IMR-90 (cell line): ENCODE results near the gene ZBTB40. TPM values are rescaled to one million over a fixed set of nuclear protein-coding genes. Genes with fewer than 3 reads are reported as not detected.

Source experiments
- ATAC-seq: fragments of 200-7000 bp; cut with Tn5 transposase; 2 replicates; pipeline ENCODE4 v1.9.1; 2020; ENCODE audit warnings: low read depth, mild to moderate bottlenecking, moderate library complexity
- BruUV-seq: library from RNA; stranded (reverse); fragments of 400-500 nt; replicated peaks from 2 replicates; lab custom pipeline; 2021; lab: Mats Ljungman, UMichigan
- CTCF ChIA-PET: fragments of 300-600 bp; formaldehyde crosslinking; extraction: SDS; loops from one replicate; lab custom pipeline; 2021; ENCODE audit warnings: antibody characterized with exemption; lab: Yijun Ruan, JAX
- POLR2A ChIA-PET: fragments of 300-600 bp; sonication (Branson Sonifier 250); formaldehyde crosslinking; loops from one replicate; lab custom pipeline; 2022; ENCODE audit warnings: antibody characterized with exemption; ENCODE audit not compliant: unreplicated experiment; lab: Charles Lee
- DNase-seq: peaks from one replicate; pipeline ENCODE4 v3.0.0; 2013
- H2AFZ ChIP-seq: replicated peaks from 2 replicates; pipeline ENCODE3; 2013; ENCODE audit warnings: low read length, mild to moderate bottlenecking; ENCODE audit not compliant: poor library complexity
- H2AK5ac ChIP-seq: 2 replicates; pipeline ENCODE4 v1.6.1; 2013; ENCODE audit warnings: low read depth, low read length, inconsistent platforms
- H2AK9ac ChIP-seq: replicated peaks from 2 replicates; pipeline ENCODE3; 2013; ENCODE audit warnings: mild to moderate bottlenecking, low read depth, low read length, moderate library complexity; ENCODE audit not compliant: poor library complexity
- H2BK120ac ChIP-seq: 2 replicates; pipeline ENCODE4 v1.6.1; 2013; ENCODE audit warnings: low read depth, low read length, inconsistent platforms
- H2BK15ac ChIP-seq: 3 replicates; pipeline ENCODE4 v1.6.1; 2013; ENCODE audit warnings: low read depth, low read length, inconsistent platforms
- H2BK20ac ChIP-seq: 2 replicates; pipeline ENCODE4 v1.6.1; 2013; ENCODE audit warnings: low read depth, mild to moderate bottlenecking, inconsistent platforms, low read length, moderate library complexity
- H2BK5ac ChIP-seq: 2 replicates; pipeline ENCODE4 v1.6.1; 2013; ENCODE audit warnings: mild to moderate bottlenecking, low read depth, low read length, inconsistent platforms; ENCODE audit not compliant: poor library complexity, severe bottlenecking
- H3K14ac ChIP-seq: replicated peaks from 2 replicates; pipeline ENCODE4 v1.6.1; 2013; ENCODE audit warnings: low read depth, low read length, inconsistent platforms
- H3K18ac ChIP-seq: 2 replicates; pipeline ENCODE4 v1.6.1; 2013; ENCODE audit warnings: low read depth, low read length, control low read depth
- H3K23ac ChIP-seq: 2 replicates; pipeline ENCODE4 v1.6.1; 2013; ENCODE audit warnings: low read depth, low read length, inconsistent platforms
- H3K27ac ChIP-seq: 2 replicates; pipeline ENCODE4 v1.5.1; 2013; ENCODE audit warnings: mild to moderate bottlenecking, control low read depth, low read length; ENCODE audit not compliant: insufficient read depth
- H3K27me3 ChIP-seq: 2 replicates; pipeline ENCODE4 v1.6.1; 2013; ENCODE audit warnings: low read length; ENCODE audit not compliant: control insufficient read depth, insufficient read depth
- H3K36me3 ChIP-seq: 2 replicates; pipeline ENCODE4 v1.6.1; 2013; ENCODE audit warnings: low read length, mixed read lengths; ENCODE audit not compliant: control insufficient read depth, insufficient read depth
- H3K4ac ChIP-seq: 2 replicates; pipeline ENCODE4 v1.6.1; 2013; ENCODE audit warnings: low read depth, low read length, inconsistent platforms
- H3K4me1 ChIP-seq: 2 replicates; pipeline ENCODE4 v1.6.1; 2013; ENCODE audit warnings: low read length, mixed read lengths; ENCODE audit not compliant: control insufficient read depth, insufficient read depth
- H3K4me2 ChIP-seq: 2 replicates; pipeline ENCODE4 v1.6.1; 2013; ENCODE audit warnings: low read depth, mild to moderate bottlenecking, control low read depth, low read length, moderate library complexity
- H3K4me3 ChIP-seq: 2 replicates; pipeline ENCODE4 v1.5.1; 2013; ENCODE audit warnings: low read depth, mild to moderate bottlenecking, control low read depth, low read length, moderate library complexity; ENCODE audit not compliant: insufficient read depth
- H3K56ac ChIP-seq: 2 replicates; pipeline ENCODE4 v1.6.1; 2013; ENCODE audit warnings: low read length, inconsistent platforms; ENCODE audit not compliant: insufficient read depth; ENCODE audit errors: extremely low read depth
- H3K79me1 ChIP-seq, 2 experiments: 2 replicates each; pipeline ENCODE4 v1.6.1; 2013; ENCODE audit warnings: low read length in 2 of 2, inconsistent platforms in 1 of 2, low read depth in 1 of 2
- H3K9ac ChIP-seq: 2 replicates; pipeline ENCODE4 v1.6.1; 2013; ENCODE audit warnings: low read depth, low read length, control low read depth
- H3K9me1 ChIP-seq: 2 replicates; pipeline ENCODE4 v1.6.1; 2013; ENCODE audit warnings: low read length, inconsistent platforms; ENCODE audit not compliant: insufficient read depth
- H3K9me3 ChIP-seq: 2 replicates; pipeline ENCODE4 v1.6.1; 2013; ENCODE audit warnings: low read length; ENCODE audit not compliant: control insufficient read depth, insufficient read depth
- H4K20me1 ChIP-seq: 2 replicates; pipeline ENCODE4 v1.6.1; 2013; ENCODE audit warnings: low read length, inconsistent platforms; ENCODE audit not compliant: insufficient read depth
- H4K5ac ChIP-seq: 2 replicates; pipeline ENCODE4 v1.6.1; 2013; ENCODE audit warnings: mild to moderate bottlenecking, low read depth, low read length, control low read depth
- H4K8ac ChIP-seq, 2 experiments: 2 replicates each; pipeline ENCODE4 v1.6.1; 2013; ENCODE audit warnings: low read depth in 2 of 2, low read length in 2 of 2, control low read depth in 1 of 2, inconsistent platforms in 1 of 2
- H4K91ac ChIP-seq: 2 replicates; pipeline ENCODE4 v1.6.1; 2013; ENCODE audit warnings: low read depth, low read length, inconsistent platforms; ENCODE audit not compliant: insufficient read depth
- CHD1 ChIP-seq: IDR thresholded peaks from 2 replicates; pipeline ENCODE4 v1.6.1; 2012; ENCODE audit warnings: low read depth, low read length, improper control_type of control experiment
- ELK1 ChIP-seq: fragments of 150-350 bp; IDR thresholded peaks from 2 replicates; pipeline ENCODE4 v1.6.1; 2016; ENCODE audit warnings: low read depth, mild to moderate bottlenecking, low read length, moderate library complexity, borderline replicate concordance
- FOS ChIP-seq: fragments of 150-350 bp; IDR thresholded peaks from 2 replicates; pipeline ENCODE4 v1.6.1; 2016; ENCODE audit warnings: low read depth, low read length
- NFE2L2 ChIP-seq: fragments of 150-350 bp; IDR thresholded peaks from 2 replicates; pipeline ENCODE4 v1.6.1; 2016; ENCODE audit warnings: low read depth, mild to moderate bottlenecking, low read length
- POLR2A ChIP-seq: IDR thresholded peaks from 2 replicates; pipeline ENCODE4 v1.6.1; 2012; ENCODE audit warnings: mild to moderate bottlenecking, low read depth, low read length
- RAD21 ChIP-seq: IDR thresholded peaks from 2 replicates; pipeline ENCODE4 v1.6.1; 2012; ENCODE audit warnings: low read length, improper control_type of control experiment
- RFX5 ChIP-seq: IDR thresholded peaks from 2 replicates; pipeline ENCODE4 v1.8.0; 2012; ENCODE audit warnings: low read depth, mild to moderate bottlenecking, low read length, moderate library complexity
- WGBS, 2 experiments: methylation state at CpG; one replicate each; pipeline versions ENCODE4 v1.1.5 to v1.1.7; 2013; ENCODE audit warnings: missing lambda C conversion rate in 2 of 2; ENCODE audit not compliant: insufficient read length in 1 of 2; ENCODE audit errors: extremely low coverage in 2 of 2; 5-methylcytosine and 5-hydroxymethylcytosine counted together
- dilution Hi-C: fragments of 300-500 bp; cut with HindIII; formaldehyde crosslinking; loops from one replicate; pipeline ENCODE4 v1.14.3; 2018; ENCODE audit warnings: low sequenced_read_pairs; ENCODE audit not compliant: unreplicated experiment
- in situ Hi-C: fragments of 300-500 bp; cut with MboI; formaldehyde crosslinking; loops from 3 replicates; pipeline ENCODE4 v1.14.3; 2019; ENCODE audit warnings: low sequenced_read_pairs, inconsistent platforms, mixed read lengths
- intact Hi-C: fragments of 100-400 bp; cut with micrococcal nuclease; formaldehyde crosslinking; loops from 2 replicates; pipeline ENCODE4 v1.10.0; 2022
- polyA plus RNA-seq, 3 experiments: library from polyadenylated mRNA; depleted of rRNA; stranded (reverse); fragments of >200 nt; gene quantifications; 2 replicates each; pipeline ENCODE4 v1.2.3, GENCODE V29; 2012; ENCODE audit warnings: low replicate concordance in 1 of 3
- total RNA-seq: library from RNA; depleted of rRNA; stranded (reverse); fragments of >200 nt; gene quantifications from 2 replicates; pipeline ENCODE4 v1.2.3, GENCODE V29; 2012
- TF ChIP-seq, protein P1 (sequence below): fragments of 150-350 bp; IDR thresholded peaks from 2 replicates; pipeline ENCODE4 v1.6.1; 2017; ENCODE audit warnings: mild to moderate bottlenecking, antibody characterized with exemption, low read length, low read depth

The ZBTB40 gene
- total and polyA plus RNA-seq, 2 of the 4 experiments (the other 2 are of a cell fraction): 6.0 to 9.7 TPM

- Histone ChIP-seq H3K9me3 (no peaks in the 10 kb centered on the region), H3K79me1 (no peaks in the 10 kb centered on the region), H2AFZ (no peak overlapping the region), H3K9me1 (0 out of 2 replicates have a peak, but pooled peaks cover 5% of the 10 kb centered on the region), H3K27ac (no peak overlapping the region), H2AK9ac (no peak overlapping the region), H3K56ac (no peak overlapping the region), H4K8ac (no peak overlapping the region), H4K91ac (no peak overlapping the region), H3K14ac (no peak overlapping the region), H3K9ac (no peak overlapping the region), H2BK120ac (no peak overlapping the region), H2AK5ac (no peak overlapping the region), H4K20me1 (no peaks in the 10 kb centered on the region), H3K4ac (no peak overlapping the region), H3K36me3 (peaks cover 19% of the 10 kb centered on the region), H2BK20ac (no peak overlapping the region), H3K4me3 (no peak overlapping the region), H2BK15ac (no peak overlapping the region), H2BK5ac (no peak overlapping the region), H3K4me2 (no peak overlapping the region), H3K4me1 (no peaks in the 10 kb centered on the region), H3K27me3 (no peaks in the 10 kb centered on the region), H4K5ac (no peak overlapping the region), H3K18ac (no peak overlapping the region), H3K23ac (no peak overlapping the region)
- intact Hi-C loops: no loop called here
- ATAC-seq: no peak
- TF ChIP-seq ELK1: no peak
- no peak for TF ChIP-seq RAD21
- TF ChIP-seq NFE2L2: no peak
- TF ChIP-seq CHD1: no peak
- TF ChIP-seq, protein P1, sequence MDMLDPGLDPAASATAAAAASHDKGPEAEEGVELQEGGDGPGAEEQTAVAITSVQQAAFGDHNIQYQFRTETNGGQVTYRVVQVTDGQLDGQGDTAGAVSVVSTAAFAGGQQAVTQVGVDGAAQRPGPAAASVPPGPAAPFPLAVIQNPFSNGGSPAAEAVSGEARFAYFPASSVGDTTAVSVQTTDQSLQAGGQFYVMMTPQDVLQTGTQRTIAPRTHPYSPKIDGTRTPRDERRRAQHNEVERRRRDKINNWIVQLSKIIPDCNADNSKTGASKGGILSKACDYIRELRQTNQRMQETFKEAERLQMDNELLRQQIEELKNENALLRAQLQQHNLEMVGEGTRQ: no peak
- no peak for TF ChIP-seq RFX5
- no peak for TF ChIP-seq POLR2A
- TF ChIP-seq FOS: no peak
- DNase-seq: no peak
- in situ Hi-C loops: no loop called here
- CTCF ChIA-PET: no interaction called here
- no TSS peak for BruUV-seq
- whole genome bisulfite sequencing, 2 experiments: no CpG with 5 or more reads among the region's 3 CpGs
- dilution Hi-C loops: no loop called here
- POLR2A ChIA-PET: no interaction called here
These were observed 79.1 kb downstream of the ZBTB40 start for GRCh38 chr1:22530715-22531114.
